ENCODE measurements around the gene FAM204A.

FAM204A gene

GRCh38 chr10:118301211-118301610, 40.9 kb downstream of the FAM204A start:
- H3K27ac ChIP-seq: no peak overlapping the region
- TF ChIP-seq, protein P1, sequence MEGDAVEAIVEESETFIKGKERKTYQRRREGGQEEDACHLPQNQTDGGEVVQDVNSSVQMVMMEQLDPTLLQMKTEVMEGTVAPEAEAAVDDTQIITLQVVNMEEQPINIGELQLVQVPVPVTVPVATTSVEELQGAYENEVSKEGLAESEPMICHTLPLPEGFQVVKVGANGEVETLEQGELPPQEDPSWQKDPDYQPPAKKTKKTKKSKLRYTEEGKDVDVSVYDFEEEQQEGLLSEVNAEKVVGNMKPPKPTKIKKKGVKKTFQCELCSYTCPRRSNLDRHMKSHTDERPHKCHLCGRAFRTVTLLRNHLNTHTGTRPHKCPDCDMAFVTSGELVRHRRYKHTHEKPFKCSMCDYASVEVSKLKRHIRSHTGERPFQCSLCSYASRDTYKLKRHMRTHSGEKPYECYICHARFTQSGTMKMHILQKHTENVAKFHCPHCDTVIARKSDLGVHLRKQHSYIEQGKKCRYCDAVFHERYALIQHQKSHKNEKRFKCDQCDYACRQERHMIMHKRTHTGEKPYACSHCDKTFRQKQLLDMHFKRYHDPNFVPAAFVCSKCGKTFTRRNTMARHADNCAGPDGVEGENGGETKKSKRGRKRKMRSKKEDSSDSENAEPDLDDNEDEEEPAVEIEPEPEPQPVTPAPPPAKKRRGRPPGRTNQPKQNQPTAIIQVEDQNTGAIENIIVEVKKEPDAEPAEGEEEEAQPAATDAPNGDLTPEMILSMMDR (conservative IDR thresholded peaks at IDR 0.05): no peak
- TF ChIP-seq ZFX (IDR thresholded peaks at IDR 0.05): no peak

- TF ChIP-seq, protein P1 (conservative IDR thresholded peaks at IDR 0.05): no peak
- no peak for TF ChIP-seq ZFX (IDR thresholded peaks at IDR 0.05)
- H3K27ac ChIP-seq: no peak overlapping the region
Measured at GRCh38 chr10:118300320-118300719, 41.8 kb downstream of the FAM204A start.

DNA sequence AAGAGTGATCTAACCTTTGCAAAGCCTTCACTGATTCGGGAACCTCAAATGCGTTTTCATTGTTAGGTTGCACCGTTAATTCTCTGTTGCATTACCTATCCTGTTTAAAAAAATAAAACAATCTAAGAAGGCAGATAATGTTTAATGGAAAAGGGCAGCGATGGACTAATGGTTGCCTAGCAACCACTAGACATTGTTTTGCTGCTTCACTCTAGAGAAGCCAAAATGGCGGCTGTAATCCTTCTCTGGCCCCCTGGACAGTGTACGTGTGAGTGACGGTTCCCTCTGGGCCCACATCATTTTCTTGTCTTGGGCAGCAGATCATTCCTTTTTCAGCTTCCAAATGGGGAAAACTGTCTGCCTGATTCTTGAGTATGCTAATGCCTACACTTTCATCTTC, 43.3 kb downstream of the FAM204A start:
- H3K27ac ChIP-seq: no peak overlapping the region
- no peak for TF ChIP-seq ZFX (IDR thresholded peaks at IDR 0.05)
- TF ChIP-seq, protein P1 (conservative IDR thresholded peaks at IDR 0.05): no peak

DNA sequence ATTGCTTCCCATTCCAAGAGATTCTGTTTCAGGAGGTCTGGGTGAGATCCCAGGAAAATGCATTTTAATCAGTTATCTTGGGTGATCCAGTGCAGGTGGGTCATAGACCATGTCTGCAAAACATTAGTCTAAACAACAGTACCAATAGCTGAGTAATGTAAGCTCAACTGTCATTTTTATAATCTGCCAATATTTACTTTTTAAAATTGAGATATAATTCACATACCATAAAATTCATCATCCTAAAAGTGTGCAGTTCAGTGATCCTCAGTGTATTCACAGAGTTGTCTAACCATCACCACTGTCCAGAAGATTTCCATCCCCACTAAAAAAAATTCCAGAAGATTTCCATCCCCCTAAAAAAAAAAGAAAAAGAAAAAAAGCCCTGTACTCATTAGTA, 51.0 kb downstream of the FAM204A start:
- TF ChIP-seq ZFX (IDR thresholded peaks at IDR 0.05): no peak
- TF ChIP-seq, protein P1 (conservative IDR thresholded peaks at IDR 0.05): no peak
- no peak overlapping the region for H3K27ac ChIP-seq

DNA sequence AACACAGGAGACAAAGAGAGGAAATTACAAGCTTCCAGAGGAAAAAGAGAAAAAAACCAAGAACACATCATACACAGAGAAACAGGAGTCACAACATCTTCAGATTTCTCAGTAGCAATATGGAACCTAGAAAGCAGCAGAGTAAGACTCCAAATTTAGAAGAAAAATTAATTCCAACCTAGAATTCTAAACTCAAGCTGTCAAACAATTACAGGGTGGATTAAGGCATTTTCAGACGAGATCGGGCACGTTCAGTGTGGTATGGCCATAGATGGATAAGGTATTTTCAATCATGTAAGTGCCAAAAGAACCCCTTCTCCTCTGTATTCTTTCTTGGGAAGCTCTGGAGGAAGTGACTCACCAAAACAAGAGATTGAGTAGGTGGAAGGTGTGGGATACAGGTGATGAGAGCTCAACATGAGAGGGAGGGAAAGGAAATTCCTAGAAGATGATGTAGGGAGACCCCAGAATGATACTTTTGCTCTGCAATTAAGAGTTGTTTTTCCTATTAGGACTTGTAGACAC, 51.6 kb downstream of the FAM204A start:
- no peak overlapping the region for H3K27ac ChIP-seq
- TF ChIP-seq, protein P1 (conservative IDR thresholded peaks at IDR 0.05): no peak
- TF ChIP-seq ZFX (IDR thresholded peaks at IDR 0.05): no peak

DNA sequence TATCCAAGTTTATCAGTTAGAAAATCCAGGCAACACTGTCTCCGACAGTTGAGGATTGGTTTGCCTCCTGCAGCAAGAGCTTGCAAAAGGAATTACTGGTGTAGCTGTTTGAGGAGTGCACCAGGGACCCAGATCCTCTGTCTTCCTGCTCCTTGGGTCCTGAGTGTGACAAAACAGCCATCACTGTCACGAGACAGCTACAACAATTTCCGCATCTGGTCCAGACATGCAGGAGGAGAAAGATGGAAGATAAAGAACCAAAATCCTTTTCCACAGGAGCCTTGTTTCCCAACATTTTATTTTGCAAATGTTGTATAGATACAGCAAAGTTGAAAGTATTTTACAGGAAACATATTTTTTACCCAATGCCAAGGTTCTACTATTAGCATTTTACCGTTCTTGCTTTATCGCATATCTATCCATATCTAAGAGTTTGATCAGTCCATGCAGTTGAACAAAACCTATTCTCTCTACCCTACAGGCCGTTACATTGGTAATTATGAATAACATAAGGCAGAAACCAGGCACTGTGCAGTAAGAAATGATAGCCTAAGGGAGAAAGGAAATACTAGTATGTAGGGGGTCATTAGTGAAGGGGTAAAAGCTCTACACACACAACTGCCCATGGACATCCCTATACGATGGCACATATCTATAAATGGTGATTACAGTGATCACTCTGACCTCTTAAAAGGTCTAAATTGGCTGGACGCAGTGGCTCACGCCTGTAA, 54.9 kb downstream of the FAM204A start:
- TF ChIP-seq, protein P1 (conservative IDR thresholded peaks at IDR 0.05): no peak
- TF ChIP-seq ZFX (IDR thresholded peaks at IDR 0.05): no peak
- H3K27ac ChIP-seq: no peak overlapping the region

GRCh38 chr10:118286051-118286838, 55.9 kb downstream of the FAM204A start:
- H3K27ac ChIP-seq: no peak overlapping the region
- TF ChIP-seq, protein P1 (conservative IDR thresholded peaks at IDR 0.05): no peak
- TF ChIP-seq ZFX (IDR thresholded peaks at IDR 0.05): no peak
